AG10803 (cell line): Measurements from ENCODE around the gene TXNRD2.
"Not testable (repeated sequence)": the region's sequence is repeated elsewhere in the genome, so short reads cannot be mapped to it uniquely, and the experiment has no call there.

ENCODE experiments used
- DNase-seq: peaks from one replicate; pipeline ENCODE4 v3.0.0; 2010; ENCODE audit warnings: low read depth
- H3K4me3 ChIP-seq: 2 replicates; pipeline ENCODE4 v1.5.1; 2011; ENCODE audit warnings: mild to moderate bottlenecking, low read length, control low read depth
- TF ChIP-seq, protein P1 (sequence below): conservative IDR thresholded peaks from 2 replicates; pipeline ENCODE4 v1.5.1; 2011; ENCODE audit warnings: mild to moderate bottlenecking, low read length, control low read depth, inconsistent platforms

The TXNRD2 gene

DNA sequence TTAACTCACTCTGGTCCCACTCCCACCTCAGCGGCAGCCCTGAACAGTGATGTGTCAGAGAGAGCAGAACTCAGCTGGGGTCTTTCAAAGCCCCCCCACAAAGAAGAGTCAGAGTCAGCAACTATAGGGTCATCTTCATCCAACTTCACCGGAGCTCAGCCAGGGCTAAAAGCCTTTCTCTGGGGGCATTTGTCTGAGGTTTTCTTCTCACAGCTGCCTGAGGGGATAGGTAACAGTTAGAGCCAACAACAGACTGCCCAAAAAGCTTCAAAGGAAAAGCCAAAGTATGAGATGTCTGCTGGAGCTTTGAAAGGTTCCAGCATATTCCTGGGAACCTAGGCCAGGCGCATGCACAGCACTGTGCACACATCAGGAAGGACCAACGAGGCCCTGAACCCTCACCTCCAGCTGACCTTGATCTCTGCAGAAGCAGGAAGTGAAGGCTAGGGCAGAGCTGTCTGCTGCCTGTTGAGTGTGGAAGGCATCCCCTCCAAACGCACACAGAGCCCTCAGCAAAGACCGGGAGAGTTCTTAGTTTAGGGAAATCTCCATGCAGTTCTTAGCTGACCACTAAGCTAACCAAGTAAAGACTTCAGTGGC is 28.2 kb downstream of the TXNRD2 start:
- DNase-seq, result no peak
- TF ChIP-seq, protein P1, sequence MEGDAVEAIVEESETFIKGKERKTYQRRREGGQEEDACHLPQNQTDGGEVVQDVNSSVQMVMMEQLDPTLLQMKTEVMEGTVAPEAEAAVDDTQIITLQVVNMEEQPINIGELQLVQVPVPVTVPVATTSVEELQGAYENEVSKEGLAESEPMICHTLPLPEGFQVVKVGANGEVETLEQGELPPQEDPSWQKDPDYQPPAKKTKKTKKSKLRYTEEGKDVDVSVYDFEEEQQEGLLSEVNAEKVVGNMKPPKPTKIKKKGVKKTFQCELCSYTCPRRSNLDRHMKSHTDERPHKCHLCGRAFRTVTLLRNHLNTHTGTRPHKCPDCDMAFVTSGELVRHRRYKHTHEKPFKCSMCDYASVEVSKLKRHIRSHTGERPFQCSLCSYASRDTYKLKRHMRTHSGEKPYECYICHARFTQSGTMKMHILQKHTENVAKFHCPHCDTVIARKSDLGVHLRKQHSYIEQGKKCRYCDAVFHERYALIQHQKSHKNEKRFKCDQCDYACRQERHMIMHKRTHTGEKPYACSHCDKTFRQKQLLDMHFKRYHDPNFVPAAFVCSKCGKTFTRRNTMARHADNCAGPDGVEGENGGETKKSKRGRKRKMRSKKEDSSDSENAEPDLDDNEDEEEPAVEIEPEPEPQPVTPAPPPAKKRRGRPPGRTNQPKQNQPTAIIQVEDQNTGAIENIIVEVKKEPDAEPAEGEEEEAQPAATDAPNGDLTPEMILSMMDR, result no peak
- H3K4me3 ChIP-seq, result no peak overlapping the region

DNA sequence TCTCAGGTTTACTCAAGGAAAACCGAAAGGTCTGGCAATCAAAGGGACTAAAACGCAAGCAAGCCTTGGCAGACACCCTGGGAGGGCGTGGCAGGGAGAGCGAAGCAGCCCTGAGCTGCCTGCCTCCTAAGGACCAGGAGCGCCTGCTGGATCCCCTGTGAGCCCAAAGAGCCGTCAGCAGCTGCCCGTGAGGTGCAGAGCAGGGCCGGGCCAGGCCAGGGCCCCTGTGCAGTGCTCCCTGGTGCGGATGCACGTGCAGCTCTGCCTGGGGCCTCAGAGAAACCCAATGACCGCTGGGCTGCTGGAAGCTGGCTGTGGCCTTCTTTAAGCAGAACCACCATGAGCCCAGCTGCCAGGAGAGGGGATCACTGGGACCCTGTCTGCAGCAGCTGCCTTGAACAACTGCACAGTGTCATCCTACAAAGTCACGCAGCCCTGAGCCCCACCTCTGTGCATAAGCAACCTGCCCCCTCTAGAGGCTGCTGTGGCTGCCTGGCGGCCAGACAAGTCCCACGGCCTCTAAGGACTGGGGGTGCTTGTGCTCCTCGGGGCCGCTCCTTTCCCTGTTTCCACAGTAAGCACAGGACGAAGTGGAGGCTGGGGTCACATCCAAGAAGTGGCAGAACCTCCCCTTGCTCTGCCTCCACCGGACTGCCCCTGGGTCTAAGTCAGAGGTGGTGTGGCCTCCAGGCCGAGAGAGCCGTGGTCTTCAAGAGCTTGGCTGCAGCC is 29.2 kb downstream of the TXNRD2 start:
- H3K4me3 ChIP-seq, result no peak overlapping the region
- TF ChIP-seq, protein P1, result no peak

DNA sequence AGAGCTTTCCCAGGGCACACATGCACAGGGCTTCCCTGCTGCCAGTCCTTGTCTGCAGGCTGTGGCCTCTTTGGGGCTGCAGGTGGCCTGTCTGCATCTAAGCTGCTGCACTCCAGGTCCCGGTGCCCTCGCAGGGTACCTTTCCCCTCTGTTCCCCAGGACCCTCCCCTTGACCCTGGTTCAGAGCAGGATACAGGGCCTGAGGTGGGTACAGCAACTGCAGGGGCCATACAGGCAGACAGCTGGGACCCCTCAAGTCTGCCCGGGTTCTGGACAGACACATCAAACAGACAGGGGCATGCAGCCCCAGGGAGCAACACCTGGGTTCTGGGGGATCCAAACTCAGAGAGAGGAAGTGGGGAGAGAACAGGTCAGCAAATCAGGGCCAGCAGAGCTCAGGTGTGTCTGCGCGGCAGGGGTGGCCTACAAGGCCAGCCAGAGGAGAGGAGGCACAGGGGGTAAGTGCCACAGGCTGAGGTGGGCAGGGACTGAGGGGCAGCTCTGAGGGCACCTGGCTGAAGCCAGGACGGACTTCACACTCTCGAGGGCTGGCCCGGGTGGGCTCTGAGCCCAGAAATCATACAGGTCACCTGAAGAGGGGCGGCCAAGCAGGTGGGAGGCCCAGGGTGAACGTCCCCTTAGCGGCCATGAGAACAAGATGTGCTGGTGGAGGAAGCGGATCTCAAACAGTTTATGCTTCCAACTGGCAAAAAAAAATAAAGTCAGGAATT is 29.9 kb downstream of the TXNRD2 start:
- TF ChIP-seq, protein P1, result no peak
- H3K4me3 ChIP-seq, result no peak overlapping the region
- no peak for DNase-seq

More for the DNA sequence above, 29.2 kb downstream of the TXNRD2 start:
- DNase-seq, result no peak

DNA sequence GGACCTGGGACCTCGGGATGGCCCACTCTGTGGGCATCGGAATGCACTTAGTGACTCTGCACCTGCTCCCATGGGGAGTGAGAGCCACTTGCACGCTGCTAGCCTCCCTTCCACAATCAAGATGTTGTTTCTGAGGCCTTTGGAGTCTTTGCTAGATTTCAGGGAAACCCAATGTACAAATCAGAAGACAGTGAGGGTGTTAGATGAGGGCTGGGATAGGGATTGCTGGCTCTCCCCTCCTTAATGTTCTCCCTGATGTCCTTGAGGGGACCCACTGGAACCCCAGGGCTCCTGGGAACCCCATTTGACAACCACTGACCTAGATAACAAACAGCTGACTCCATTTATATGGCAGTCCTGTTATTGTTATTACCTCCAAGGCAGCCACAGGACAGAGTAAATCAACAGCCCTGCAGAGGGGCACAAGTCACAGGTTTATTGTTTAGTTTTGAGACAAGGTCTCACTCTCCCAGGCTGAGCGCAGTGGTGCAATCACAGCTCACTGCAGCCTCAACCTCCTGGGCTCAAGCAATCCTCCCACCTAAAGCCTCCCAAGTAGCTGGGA is 31.4 kb downstream of the TXNRD2 start:
- no peak overlapping the region for H3K4me3 ChIP-seq
- DNase-seq, result no peak
- TF ChIP-seq, protein P1, result no peak

DNA sequence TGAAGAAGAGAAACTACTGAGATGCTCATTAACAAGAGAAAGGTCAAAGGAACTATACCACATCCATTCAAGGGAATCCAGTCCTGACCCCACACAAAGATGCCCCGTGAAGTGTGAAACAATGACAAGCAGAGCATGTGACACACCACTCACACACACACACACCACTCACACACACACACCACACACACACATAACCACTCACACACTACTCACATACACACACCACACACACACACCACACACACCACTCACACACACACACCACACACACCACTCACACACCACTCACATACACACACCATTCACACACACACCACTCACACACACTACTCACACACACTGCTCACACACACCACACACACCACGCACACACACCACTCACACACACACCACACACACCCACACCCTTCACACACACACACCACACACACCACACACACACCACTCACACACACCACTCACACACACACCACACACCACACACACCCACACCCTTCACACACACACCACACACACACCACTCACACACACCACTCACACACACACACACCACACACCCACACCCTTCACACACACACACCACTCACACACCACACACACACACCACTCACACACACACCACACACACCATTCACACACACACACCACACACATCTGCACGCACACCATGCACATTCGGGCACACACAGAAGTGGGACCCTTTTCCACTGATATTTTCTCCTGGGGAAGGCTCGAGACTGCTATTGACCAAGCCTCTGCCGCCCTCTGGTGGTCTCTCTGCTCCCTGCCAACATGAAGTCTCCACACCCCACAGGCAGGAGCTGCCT is 32.1 kb downstream of the TXNRD2 start:
- TF ChIP-seq, protein P1, result peak; percentile 96
- DNase-seq, result peak; percentile 73
- no peak overlapping the region for H3K4me3 ChIP-seq

DNA sequence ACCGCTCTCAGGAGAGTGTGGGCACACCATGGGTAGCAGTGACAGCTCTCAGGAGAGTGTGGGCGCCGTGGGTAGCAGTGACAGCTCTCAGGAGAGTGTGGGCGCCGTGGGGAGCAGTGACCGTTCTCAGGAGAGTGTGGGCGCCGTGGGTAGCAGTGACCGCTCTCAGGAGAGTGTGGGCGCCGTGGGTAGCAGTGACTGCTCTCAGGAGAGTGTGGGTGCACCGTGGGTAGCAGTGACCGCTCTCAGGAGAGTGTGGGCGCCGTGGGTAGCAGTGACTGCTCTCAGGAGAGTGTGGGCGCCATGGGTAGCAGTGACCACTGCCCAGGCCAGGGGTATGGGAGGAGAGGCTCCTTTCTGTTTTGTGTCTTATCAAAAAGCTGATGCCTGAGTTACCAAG is 33.7 kb downstream of the TXNRD2 start:
- not testable (repeated sequence) for DNase-seq, H3K4me3 ChIP-seq

DNA sequence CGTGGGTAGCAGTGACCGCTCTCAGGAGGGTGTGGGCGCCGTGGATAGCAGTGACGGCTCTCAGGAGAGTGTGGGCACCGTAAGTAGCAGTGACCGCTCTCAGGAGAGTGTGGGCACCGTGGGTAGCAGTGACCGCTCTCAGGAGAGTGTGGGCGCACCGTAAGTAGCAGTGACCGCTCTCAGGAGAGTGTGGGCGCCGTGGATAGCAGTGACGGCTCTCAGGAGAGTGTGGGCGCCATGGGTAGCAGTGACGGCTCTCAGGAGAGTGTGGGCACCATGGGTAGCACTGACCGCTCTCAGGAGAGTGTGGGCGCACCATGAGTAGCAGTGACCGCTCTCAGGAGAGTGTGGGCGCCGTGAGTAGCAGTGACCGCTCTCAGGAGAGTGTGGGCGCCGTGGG is 34.8 kb downstream of the TXNRD2 start:
- not testable (repeated sequence) for DNase-seq, H3K4me3 ChIP-seq
